Measurements from ENCODE around the gene PIM2. TPM values are rescaled to one million over a fixed set of nuclear protein-coding genes. Genes with fewer than 3 reads are reported as not detected.
A peak's percentile ranks its signal among the peaks of the same experiment; 100 is the strongest.

Gene PIM2
- total and polyA plus RNA-seq, 9 of the 15 experiments (the other 6 are each of a cell fraction or from before 2014, with no cell fraction given): 67.6 to 191 (median 108) TPM

DNA sequence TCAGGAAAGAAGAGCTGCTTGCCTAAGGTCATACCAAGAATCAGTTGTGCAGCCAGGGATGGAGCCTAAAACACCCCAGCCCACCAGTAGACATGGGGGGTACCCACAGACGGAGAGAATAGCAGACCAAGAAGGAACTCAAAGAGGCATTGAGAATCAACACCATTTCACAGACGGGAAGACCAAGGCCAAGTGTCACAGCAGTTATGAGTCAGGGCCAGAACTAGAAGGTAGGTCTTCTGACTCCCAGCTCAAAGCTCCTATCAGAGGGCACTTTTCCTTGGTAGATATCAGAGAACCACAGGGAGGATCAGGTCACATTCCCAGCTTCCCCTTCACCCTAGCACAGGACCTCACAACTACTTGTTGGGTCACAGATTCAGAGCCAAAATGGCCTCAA lies 24.1 kb upstream of the PIM2 start:
- H3K36me3 ChIP-seq (ENCODE audit: control insufficient read depth, insufficient read depth, low read length): peaks cover 53% of the 10 kb centered on the region
- peaks cover 93% of the 10 kb centered on the region for H3K79me2 ChIP-seq (ENCODE audit: control insufficient read depth, insufficient read depth, low read length)
- H3K4me3 ChIP-seq: no peak overlapping the region
- DNase-seq (ENCODE audit: extremely low read depth in 1 of 4, low spot score in 3 of 4) (peak in 1 of 4 experiments; percentile 52), ATAC-seq (no peak), FAIRE-seq (peak; percentile 51)
- no peak overlapping the region for H2AFZ ChIP-seq (ENCODE audit: low read depth, low read length)
- ChIA-PET CTCF (ENCODE audit: low intra/inter-chr PET ratio) (no interaction called here), POLR2A (interaction anchor here (0.8 to 1.8 kb wide), 3 partner anchors 9 to 13 kb away, joined by 3 to 10 read pairs (median 3); no protein-coding TSS in a partner anchor)
- H4K20me1 ChIP-seq (replicated peaks; ENCODE audit: control insufficient read depth, insufficient read depth, low read length): no peaks in the 10 kb centered on the region
- no peaks in the 10 kb centered on the region for H3K9me1 ChIP-seq (ENCODE audit: control insufficient read depth, insufficient read depth, low read length)
- 28% methylated on average over 2 of the region's 2 CpGs for WGBS (ENCODE audit: insufficient coverage, low coverage, missing lambda C conversion rate)
- in situ Hi-C loops (cut with MboI): no loop called here
- no peaks in the 10 kb centered on the region for H3K27me3 ChIP-seq (ENCODE audit: control insufficient read depth in 2 of 2, insufficient read depth in 2 of 2, low read length in 2 of 2)
- BruUV-seq (replicated peaks): no TSS peak
- H3K9ac ChIP-seq (ENCODE audit: insufficient read depth in 1 of 2, low read depth in 2 of 2, low read length in 2 of 2): peak overlapping the region; percentile 29 to 65; a peak in 3 of 4 replicates
- peaks cover 55 to 74% of the 10 kb centered on the region in 2 experiments for H3K4me1 ChIP-seq (replicated peaks in 1 of 2; ENCODE audit: control insufficient read depth in 2 of 2, insufficient read depth in 2 of 2, low read length in 2 of 2)
- H3K27ac ChIP-seq (ENCODE audit: extremely low read depth, low read depth, low read length): peak overlapping the region; percentile 91
- no peaks in the 10 kb centered on the region for H3K9me3 ChIP-seq (replicated peaks; ENCODE audit: control insufficient read depth, insufficient read depth, low read depth, low read length)
- intact Hi-C loops (cut with micrococcal nuclease): loop anchor here (5.0 kb wide), 1 partner anchor 141 kb away; the partner anchor contains the start of gene HDAC6
- H3K4me2 ChIP-seq (ENCODE audit: insufficient read depth, low read length): peak overlapping the region; percentile 47
- TF ChIP-seq CEBPB (tag; IDR thresholded peaks at IDR 0.05) (no peak), ZNF780A (CRISPR knock-in tag; IDR thresholded peaks at IDR 0.05) (no peak), SMARCA5 (IDR thresholded peaks at IDR 0.05) (0 out of 2 replicates have a peak, but pooled peaks have one; percentile 37), HDAC2 (IDR thresholded peaks at IDR 0.05) (peak; percentile 75), ADNP (tag; IDR thresholded peaks at IDR 0.05) (peak; percentile 75; the same call in 1 of the 2 replicates), NCOA4 (IDR thresholded peaks at IDR 0.05; ENCODE audit: partially characterized antibody) (no peak), FOSL1 (tag; conservative IDR thresholded peaks at IDR 0.05) (peak; percentile 46), KAT2B (IDR thresholded peaks at IDR 0.05; ENCODE audit: low read depth, low read length) (no peak), JUND (IDR thresholded peaks at IDR 0.05; ENCODE audit: borderline replicate concordance, low read depth, low read length) (peak; percentile 13; the same call in 1 of the 2 replicates), JUND (tag; IDR thresholded peaks at IDR 0.05; ENCODE audit: borderline replicate concordance, low read depth, low read length) (peak; percentile 31; the same call in 1 of the 3 replicates), KLF6 (CRISPR knock-in tag; IDR thresholded peaks at IDR 0.05; ENCODE audit: borderline replicate concordance) (no peak), ZNF507 (tag; conservative IDR thresholded peaks at IDR 0.05) (no peak), PHTF2 (CRISPR knock-in tag; IDR thresholded peaks at IDR 0.05) (no peak), CBX3 (IDR thresholded peaks at IDR 0.05; ENCODE audit: borderline replicate concordance in 1 of 2, low read length in 2 of 2) (peak in 1 of 2 experiments; percentile 28; a peak in 1 of 3 replicates), RBM25 (IDR thresholded peaks at IDR 0.05; ENCODE audit: low read depth, low read length, severe bottlenecking) (peak; percentile 92), BCOR (IDR thresholded peaks at IDR 0.05) (peak; percentile 91), CREBBP (IDR thresholded peaks at IDR 0.05; ENCODE audit: low read depth, low read length) (no peak), PHF20 (IDR thresholded peaks at IDR 0.05; ENCODE audit: partially characterized antibody) (peak; percentile 21)
- TF ChIP-seq, protein P1, sequence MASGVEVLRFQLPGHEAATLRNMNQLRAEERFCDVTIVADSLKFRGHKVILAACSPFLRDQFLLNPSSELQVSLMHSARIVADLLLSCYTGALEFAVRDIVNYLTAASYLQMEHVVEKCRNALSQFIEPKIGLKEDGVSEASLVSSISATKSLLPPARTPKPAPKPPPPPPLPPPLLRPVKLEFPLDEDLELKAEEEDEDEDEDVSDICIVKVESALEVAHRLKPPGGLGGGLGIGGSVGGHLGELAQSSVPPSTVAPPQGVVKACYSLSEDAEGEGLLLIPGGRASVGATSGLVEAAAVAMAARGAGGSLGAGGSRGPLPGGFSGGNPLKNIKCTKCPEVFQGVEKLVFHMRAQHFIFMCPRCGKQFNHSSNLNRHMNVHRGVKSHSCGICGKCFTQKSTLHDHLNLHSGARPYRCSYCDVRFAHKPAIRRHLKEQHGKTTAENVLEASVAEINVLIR (CRISPR knock-in tag; IDR thresholded peaks at IDR 0.05): no peak

Measured in K562 (cell line).